ENCODE measurements around the gene TTC31. TPM values are rescaled to one million over a fixed set of nuclear protein-coding genes. Genes with fewer than 3 reads are reported as not detected.
A peak's percentile ranks its signal among the peaks of the same experiment; 100 is the strongest.

The TTC31 gene
- total RNA-seq, 6 donors from 2014 or later: 18.2 to 127 (median 27.3) TPM

- Histone ChIP-seq H3K4me3 (peak overlapping the region in 3 of 4 donors; percentile 50 to 51 (median 51)), H3K27ac (peak overlapping the region in 1 of 4 donors; percentile 61), H3K36me3 (peaks cover 12 to 23% (median 18%) of the 10 kb centered on the region in 4 donors), H3K4me1 (peaks cover 24 to 35% (median 29%) of the 10 kb centered on the region in 4 donors), H3K9me3 (no peaks in the 10 kb centered on the region), H3K27me3 (peaks cover 0 to 35% (median 4%) of the 10 kb centered on the region in 4 donors)
- TF ChIP-seq POLR2A (IDR thresholded peaks at IDR 0.05) (no peak), CTCF (IDR thresholded peaks at IDR 0.05) (no peak), EP300 (IDR thresholded peaks at IDR 0.05) (no peak), POLR2AphosphoS5 (IDR thresholded peaks at IDR 0.05) (no peak)
- WGBS, 2 donors: 51 to 73% methylated on average over 18 to 19 of the region's 19 CpGs
- ATAC-seq (ENCODE audit: low FRiP score in 2 of 2): no peak
- no peak for DNase-seq
Measured at GRCh38 chr2:74496997-74497776, 14.3 kb downstream of the TTC31 start.

GRCh38 chr2:74497777-74498499, 15.1 kb downstream of the TTC31 start:
- Histone ChIP-seq H3K27ac (peak overlapping the region in 1 of 4 donors; percentile 61), H3K4me3 (peak overlapping the region; percentile 14 to 51 (median 50)), H3K36me3 (peaks cover 5 to 15% (median 11%) of the 10 kb centered on the region in 4 donors), H3K27me3 (peaks cover 0 to 38% (median 4%) of the 10 kb centered on the region in 4 donors), H3K4me1 (peaks cover 24 to 42% (median 32%) of the 10 kb centered on the region in 4 donors), H3K9me3 (no peaks in the 10 kb centered on the region)
- TF ChIP-seq POLR2A (IDR thresholded peaks at IDR 0.05) (peak in 1 of 4 donors; percentile 33), CTCF (IDR thresholded peaks at IDR 0.05) (no peak)
- DNase-seq (peak; percentile 64 to 90), ATAC-seq (ENCODE audit: low FRiP score in 2 of 2) (peak; percentile 53 to 61)
- 2 to 4% methylated on average over 18 to 60 of the region's 61 CpGs for WGBS, 2 donors

GRCh38 chr2:74498500-74499266, 15.8 kb downstream of the TTC31 start:
- peak overlapping the region in 3 of 4 donors; percentile 50 to 51 (median 51) for H3K4me3 ChIP-seq
- H3K9me3 ChIP-seq: no peaks in the 10 kb centered on the region
- ATAC-seq (ENCODE audit: low FRiP score in 2 of 2): peak; percentile 0 to 8
- H3K27ac ChIP-seq: peak overlapping the region in 1 of 4 donors; percentile 61
- no peak for TF ChIP-seq CTCF (IDR thresholded peaks at IDR 0.05)
- peaks cover 0 to 38% (median 4%) of the 10 kb centered on the region in 4 donors for H3K27me3 ChIP-seq
- peaks cover 0 to 8% (median 3%) of the 10 kb centered on the region in 4 donors for H3K36me3 ChIP-seq
- WGBS, 2 donors: 3% methylated on average over 36 to 39 of the region's 41 CpGs
- peaks cover 28 to 50% (median 39%) of the 10 kb centered on the region in 4 donors for H3K4me1 ChIP-seq
- peak; percentile 29 to 79 for DNase-seq

GRCh38 chr2:74499267-74499939, 16.5 kb downstream of the TTC31 start, which contains the start of gene LBX2:
Gene LBX2, minus strand, starts transcription at chr2:74499603. Its CDS starts 66 bp downstream, at chr2:74499537.
- Histone ChIP-seq H3K27ac (peak within 1 kb of the TSS in 1 of 4 donors; percentile 61), H3K4me1 (peaks cover 29 to 57% (median 45%) of the 10 kb centered on the region in 4 donors), H3K27me3 (peaks cover 0 to 38% (median 4%) of the 10 kb centered on the region in 4 donors), H3K9me3 (no peaks in the 10 kb centered on the region), H3K36me3 (peaks cover 0 to 3% (median 0%) of the 10 kb centered on the region in 4 donors), H3K4me3 (peak within 1 kb of the TSS in 3 of 4 donors; percentile 50 to 51 (median 51))
- DNase-seq (peak in 1 of 2 donors; percentile 84), ATAC-seq (ENCODE audit: low FRiP score in 2 of 2) (peak in 1 of 2 donors; percentile 2)
- TF ChIP-seq EP300 (IDR thresholded peaks at IDR 0.05): no peak
- TF ChIP-seq POLR2A (IDR thresholded peaks at IDR 0.05): no peak
- TF ChIP-seq CTCF (IDR thresholded peaks at IDR 0.05): no peak
- no peak for TF ChIP-seq POLR2AphosphoS5 (IDR thresholded peaks at IDR 0.05)
- WGBS, 2 donors: 9 to 10% methylated on average over 3 to 37 of the region's 65 CpGs
